GM18907 (cell line): ENCODE results near the gene UNC79.
A peak's percentile ranks its signal among the peaks of the same experiment; 100 is the strongest.
"Not testable (repeated sequence)": the region's sequence is repeated elsewhere in the genome, so short reads cannot be mapped to it uniquely, and the experiment has no call there.

ENCODE experiments used
- ATAC-seq: cut with Tn5 transposase; IDR thresholded peaks from one replicate; pipeline ENCODE4 v1.9.1; 2021; ENCODE audit warnings: mild to moderate bottlenecking, moderate library complexity; ENCODE audit not compliant: unreplicated experiment

Gene UNC79

GRCh38 chr14:93430315-93431035 is at the start of gene UNC79:
Gene UNC79, plus strand, starts transcription at chr14:93430939. Its CDS starts 91 bp downstream, at chr14:93431030.
- no peak for ATAC-seq

- ATAC-seq, result peak; percentile 55
Measured at GRCh38 chr14:93381644-93382043, 49.1 kb upstream of the UNC79 start.

- not testable (repeated sequence) for ATAC-seq
Measured at GRCh38 chr14:93384256-93384655, 46.5 kb upstream of the UNC79 start.

GRCh38 chr14:93395231-93395630 is 35.5 kb upstream of the UNC79 start:
- ATAC-seq, result no peak

- ATAC-seq, result no peak
Measured at GRCh38 chr14:93396456-93396855, 34.3 kb upstream of the UNC79 start.

GRCh38 chr14:93398491-93398890 is 32.2 kb upstream of the UNC79 start:
- ATAC-seq, result no peak

- ATAC-seq, result no peak
Measured at GRCh38 chr14:93402951-93403350, 27.8 kb upstream of the UNC79 start.

- ATAC-seq, result no peak
Measured at GRCh38 chr14:93410021-93410420, 20.7 kb upstream of the UNC79 start.

GRCh38 chr14:93410893-93411292 is 19.8 kb upstream of the UNC79 start:
- no peak for ATAC-seq

GRCh38 chr14:93425136-93425535 is 5.6 kb upstream of the UNC79 start:
- ATAC-seq, result not testable (repeated sequence)

- no peak for ATAC-seq
Measured at GRCh38 chr14:93426750-93427149, 4.0 kb upstream of the UNC79 start.

GRCh38 chr14:93431036-93431670 is 414 bp downstream of the UNC79 start:
- no peak for ATAC-seq

- ATAC-seq, result no peak
Measured at GRCh38 chr14:93454224-93454623, 23.5 kb downstream of the UNC79 start.

- ATAC-seq, result no peak
Measured at GRCh38 chr14:93456356-93456755, 25.6 kb downstream of the UNC79 start.

- ATAC-seq, result no peak
Measured at GRCh38 chr14:93458234-93458633, 27.5 kb downstream of the UNC79 start.

- no peak for ATAC-seq
Measured at GRCh38 chr14:93462479-93462878, 31.7 kb downstream of the UNC79 start.

- no peak for ATAC-seq
Measured at GRCh38 chr14:93464271-93464670, 33.5 kb downstream of the UNC79 start.

GRCh38 chr14:93475471-93475870 is 44.7 kb downstream of the UNC79 start:
- no peak for ATAC-seq

- no peak for ATAC-seq
Measured at GRCh38 chr14:93476305-93476704, 45.6 kb downstream of the UNC79 start.

GRCh38 chr14:93479074-93479473 is 48.3 kb downstream of the UNC79 start:
- ATAC-seq, result not testable (repeated sequence)

GRCh38 chr14:93480867-93481266 is 50.1 kb downstream of the UNC79 start:
- ATAC-seq, result no peak

GRCh38 chr14:93481758-93482157 is 51.0 kb downstream of the UNC79 start:
- ATAC-seq, result no peak

GRCh38 chr14:93490001-93490400 is 59.3 kb downstream of the UNC79 start:
- no peak for ATAC-seq
